ENCODE measurements around the gene CEMIP2. TPM values are rescaled to one million over a fixed set of nuclear protein-coding genes. Genes with fewer than 3 reads are reported as not detected.
"Not testable (repeated sequence)": the region's sequence is repeated elsewhere in the genome, so short reads cannot be mapped to it uniquely, and the experiment has no call there.

The CEMIP2 gene
- polyA plus RNA-seq, 1 of the 3 experiments (the other 2 are of a cell fraction), result 39.8 TPM

DNA sequence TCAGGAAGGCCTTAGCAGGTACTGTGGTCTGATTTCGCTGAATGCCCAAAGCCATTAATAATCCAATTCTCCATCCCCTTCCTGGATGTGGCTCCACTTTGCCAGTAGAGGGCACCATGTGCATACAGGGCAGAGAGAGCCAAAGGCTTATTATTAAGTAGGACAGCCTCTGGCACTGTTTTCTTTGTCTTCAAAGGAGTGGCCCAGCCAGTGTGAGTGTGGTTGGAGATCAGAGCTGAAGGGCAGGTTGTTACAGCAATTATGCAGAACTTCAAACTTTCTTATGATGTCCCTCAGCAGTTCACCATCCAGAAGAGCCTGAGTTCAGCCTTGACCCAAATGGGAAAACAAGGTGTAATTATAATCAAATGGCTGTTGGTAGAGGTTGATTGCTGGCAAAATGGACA lies 38.6 kb upstream of the CEMIP2 start (continued):
- TF ChIP-seq, protein P1, sequence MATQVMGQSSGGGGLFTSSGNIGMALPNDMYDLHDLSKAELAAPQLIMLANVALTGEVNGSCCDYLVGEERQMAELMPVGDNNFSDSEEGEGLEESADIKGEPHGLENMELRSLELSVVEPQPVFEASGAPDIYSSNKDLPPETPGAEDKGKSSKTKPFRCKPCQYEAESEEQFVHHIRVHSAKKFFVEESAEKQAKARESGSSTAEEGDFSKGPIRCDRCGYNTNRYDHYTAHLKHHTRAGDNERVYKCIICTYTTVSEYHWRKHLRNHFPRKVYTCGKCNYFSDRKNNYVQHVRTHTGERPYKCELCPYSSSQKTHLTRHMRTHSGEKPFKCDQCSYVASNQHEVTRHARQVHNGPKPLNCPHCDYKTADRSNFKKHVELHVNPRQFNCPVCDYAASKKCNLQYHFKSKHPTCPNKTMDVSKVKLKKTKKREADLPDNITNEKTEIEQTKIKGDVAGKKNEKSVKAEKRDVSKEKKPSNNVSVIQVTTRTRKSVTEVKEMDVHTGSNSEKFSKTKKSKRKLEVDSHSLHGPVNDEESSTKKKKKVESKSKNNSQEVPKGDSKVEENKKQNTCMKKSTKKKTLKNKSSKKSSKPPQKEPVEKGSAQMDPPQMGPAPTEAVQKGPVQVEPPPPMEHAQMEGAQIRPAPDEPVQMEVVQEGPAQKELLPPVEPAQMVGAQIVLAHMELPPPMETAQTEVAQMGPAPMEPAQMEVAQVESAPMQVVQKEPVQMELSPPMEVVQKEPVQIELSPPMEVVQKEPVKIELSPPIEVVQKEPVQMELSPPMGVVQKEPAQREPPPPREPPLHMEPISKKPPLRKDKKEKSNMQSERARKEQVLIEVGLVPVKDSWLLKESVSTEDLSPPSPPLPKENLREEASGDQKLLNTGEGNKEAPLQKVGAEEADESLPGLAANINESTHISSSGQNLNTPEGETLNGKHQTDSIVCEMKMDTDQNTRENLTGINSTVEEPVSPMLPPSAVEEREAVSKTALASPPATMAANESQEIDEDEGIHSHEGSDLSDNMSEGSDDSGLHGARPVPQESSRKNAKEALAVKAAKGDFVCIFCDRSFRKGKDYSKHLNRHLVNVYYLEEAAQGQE (IDR thresholded peaks at IDR 0.05; ENCODE audit: low read depth, low read length), result no peak

DNA sequence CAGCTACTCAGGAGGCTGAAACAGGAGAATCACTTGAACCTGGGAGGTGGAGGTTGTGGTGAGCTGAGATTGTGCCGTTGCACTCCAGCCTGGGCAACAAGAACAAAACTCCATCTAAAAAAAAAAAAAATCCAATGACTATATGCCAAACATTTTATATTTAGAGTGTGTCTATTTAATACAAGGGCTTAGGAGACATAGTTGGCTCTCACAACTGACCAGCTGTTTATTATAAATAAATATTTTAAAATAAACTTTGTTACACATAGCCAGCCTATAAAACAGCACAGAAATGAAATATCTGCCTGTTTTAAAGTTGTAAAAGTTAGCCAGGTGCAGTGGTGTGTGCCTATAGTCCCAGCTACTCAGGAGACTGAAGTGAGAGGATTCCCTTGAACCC lies 36.8 kb upstream of the CEMIP2 start:
- H3K9ac ChIP-seq; H4K20me1 ChIP-seq (ENCODE audit: insufficient read depth); DNase-seq; H3K4me1 ChIP-seq (ENCODE audit: control insufficient read depth in 1 of 2, insufficient read depth in 2 of 2, low read depth in 1 of 2, low read length in 1 of 2); H3K4me2 ChIP-seq; H3K4me3 ChIP-seq (ENCODE audit: low read depth in 2 of 2, low read length in 1 of 2); H3K9me2 ChIP-seq; H3K9me3 ChIP-seq; H3F3A ChIP-seq (replicated peaks; ENCODE audit: insufficient read depth); POLR2A ChIA-PET; H3K79me2 ChIP-seq (ENCODE audit: insufficient read depth); H3K27ac ChIP-seq (ENCODE audit: low read depth in 2 of 2, low read length in 1 of 2); H3K36me3 ChIP-seq (replicated peaks in 1 of 2; ENCODE audit: control insufficient read depth in 1 of 2, insufficient read depth in 2 of 2, low read length in 1 of 2); H2AFZ ChIP-seq (ENCODE audit: low read depth): not testable (repeated sequence)
- CTCF ChIA-PET, result interaction anchor here (3.4 to 12.0 kb wide), 3 partner anchors 13 to 234 kb away, joined by 12 to 149 read pairs (median 67); no protein-coding TSS in a partner anchor
- peaks cover 32% of the 10 kb centered on the region; the same call in 1 of the 2 replicates for H3K27me3 ChIP-seq (ENCODE audit: insufficient read depth)
- 12% methylated on average over 1 of the region's 1 CpG for WGBS (ENCODE audit: low lambda C conversion rate)

DNA sequence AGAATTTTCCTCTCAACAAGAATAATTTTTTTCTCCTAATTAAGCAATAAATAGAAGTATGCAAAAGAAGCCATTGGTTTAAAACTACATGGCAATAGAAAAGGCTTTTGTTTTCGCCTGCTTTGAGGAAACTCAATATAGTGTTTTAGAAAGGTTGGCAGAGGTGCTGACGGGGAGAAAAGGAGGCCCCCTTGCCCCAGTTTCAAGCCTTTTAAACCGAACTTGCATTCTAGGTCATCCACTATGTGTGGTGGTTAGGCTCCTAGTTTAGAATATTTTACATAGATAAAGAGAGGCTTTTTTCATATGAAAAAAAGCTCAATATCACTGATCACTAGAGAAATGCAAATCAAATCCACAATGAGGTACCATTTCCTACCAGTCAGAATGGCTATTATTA lies 33.5 kb upstream of the CEMIP2 start:
- Histone ChIP-seq H3K9me3 (no peaks in the 10 kb centered on the region), H3K4me1 (ENCODE audit: control insufficient read depth in 1 of 2, insufficient read depth in 2 of 2, low read depth in 1 of 2, low read length in 1 of 2) (no peaks in the 10 kb centered on the region), H2AFZ (ENCODE audit: low read depth) (no peak overlapping the region), H3K27me3 (ENCODE audit: insufficient read depth) (peaks cover 15% of the 10 kb centered on the region; the same call in 1 of the 2 replicates), H4K20me1 (ENCODE audit: insufficient read depth) (no peaks in the 10 kb centered on the region), H3K4me2 (no peak overlapping the region), H3K36me3 (replicated peaks in 1 of 2; ENCODE audit: control insufficient read depth in 1 of 2, insufficient read depth in 2 of 2, low read length in 1 of 2) (no peaks in the 10 kb centered on the region), H3K79me2 (ENCODE audit: insufficient read depth) (no peaks in the 10 kb centered on the region), H3K9me2 (no peaks in the 10 kb centered on the region), H3F3A (replicated peaks; ENCODE audit: insufficient read depth) (no peaks in the 10 kb centered on the region), H3K27ac (ENCODE audit: low read depth in 2 of 2, low read length in 1 of 2) (no peak overlapping the region), H3K4me3 (ENCODE audit: low read depth in 2 of 2, low read length in 1 of 2) (no peak overlapping the region), H3K9ac (no peak overlapping the region)
- POLR2A ChIA-PET, result no interaction called here
- TF ChIP-seq CTCF (IDR thresholded peaks at IDR 0.05) (no peak), YY1 (IDR thresholded peaks at IDR 0.05; ENCODE audit: low read depth) (no peak), POLR2AphosphoS5 (IDR thresholded peaks at IDR 0.05; ENCODE audit: low read depth, low read length) (no peak), FOXM1 (IDR thresholded peaks at IDR 0.05; ENCODE audit: low read depth) (no peak), GATA2 (CRISPR knock-in tag; IDR thresholded peaks at IDR 0.05) (no peak), CHD2 (IDR thresholded peaks at IDR 0.05; ENCODE audit: low read length, partially characterized antibody) (no peak), NFIC (IDR thresholded peaks at IDR 0.05; ENCODE audit: borderline replicate concordance) (no peak), RXRA (IDR thresholded peaks at IDR 0.05; ENCODE audit: borderline replicate concordance, low read depth) (no peak), MXI1 (IDR thresholded peaks at IDR 0.05; ENCODE audit: low read depth, low read length) (no peak), RCOR1 (IDR thresholded peaks at IDR 0.05; ENCODE audit: low read length) (no peak), MAX (IDR thresholded peaks at IDR 0.05; ENCODE audit: low read depth) (no peak), NRF1 (IDR thresholded peaks at IDR 0.05; ENCODE audit: low read depth, low read length) (no peak), GABPA (IDR thresholded peaks at IDR 0.05; ENCODE audit: low read depth) (no peak), JUND (IDR thresholded peaks at IDR 0.05) (no peak), EZH2phosphoT487 (IDR thresholded peaks at IDR 0.05; ENCODE audit: borderline replicate concordance, low read depth) (no peak)
- TF ChIP-seq, protein P2, sequence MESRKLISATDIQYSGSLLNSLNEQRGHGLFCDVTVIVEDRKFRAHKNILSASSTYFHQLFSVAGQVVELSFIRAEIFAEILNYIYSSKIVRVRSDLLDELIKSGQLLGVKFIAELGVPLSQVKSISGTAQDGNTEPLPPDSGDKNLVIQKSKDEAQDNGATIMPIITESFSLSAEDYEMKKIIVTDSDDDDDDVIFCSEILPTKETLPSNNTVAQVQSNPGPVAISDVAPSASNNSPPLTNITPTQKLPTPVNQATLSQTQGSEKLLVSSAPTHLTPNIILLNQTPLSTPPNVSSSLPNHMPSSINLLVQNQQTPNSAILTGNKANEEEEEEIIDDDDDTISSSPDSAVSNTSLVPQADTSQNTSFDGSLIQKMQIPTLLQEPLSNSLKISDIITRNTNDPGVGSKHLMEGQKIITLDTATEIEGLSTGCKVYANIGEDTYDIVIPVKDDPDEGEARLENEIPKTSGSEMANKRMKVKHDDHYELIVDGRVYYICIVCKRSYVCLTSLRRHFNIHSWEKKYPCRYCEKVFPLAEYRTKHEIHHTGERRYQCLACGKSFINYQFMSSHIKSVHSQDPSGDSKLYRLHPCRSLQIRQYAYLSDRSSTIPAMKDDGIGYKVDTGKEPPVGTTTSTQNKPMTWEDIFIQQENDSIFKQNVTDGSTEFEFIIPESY (IDR thresholded peaks at IDR 0.05; ENCODE audit: borderline replicate concordance, low read depth), result no peak
- no peak for DNase-seq
- CTCF ChIA-PET, result interaction anchor here (7.6 to 12.0 kb wide), 2 partner anchors 16 to 223 kb away, joined by 67 to 149 read pairs; no protein-coding TSS in a partner anchor
- WGBS (ENCODE audit: low lambda C conversion rate), result 12% methylated on average over 3 of the region's 3 CpGs
